HG03064 (cell line): ENCODE measurements around the gene NDRG4.

Experiments used
- ATAC-seq: cut with Tn5 transposase; IDR thresholded peaks from one replicate; pipeline ENCODE4 v1.9.1; 2021; ENCODE audit warnings: low read depth; ENCODE audit not compliant: unreplicated experiment

The NDRG4 gene

GRCh38 chr16:58499615-58500351 lies at the start of gene NDRG4:
Gene NDRG4, plus strand, starts transcription at chr16:58500143. Its CDS starts 106 bp downstream, at chr16:58500249.
- peak; percentile 63 for ATAC-seq

GRCh38 chr16:58450590-58450989 lies 49.4 kb upstream of the NDRG4 start:
- ATAC-seq = no peak

GRCh38 chr16:58451265-58451689 lies 48.7 kb upstream of the NDRG4 start:
- no peak for ATAC-seq

GRCh38 chr16:58451945-58452401 lies 48.0 kb upstream of the NDRG4 start:
- ATAC-seq = no peak

- no peak for ATAC-seq
These were observed 47.3 kb upstream of the NDRG4 start for GRCh38 chr16:58452640-58453039.

GRCh38 chr16:58454178-58454577 lies 45.8 kb upstream of the NDRG4 start:
- no peak for ATAC-seq

- ATAC-seq = no peak
These were observed 45.1 kb upstream of the NDRG4 start for GRCh38 chr16:58454856-58455255.

- ATAC-seq = no peak
These were observed 44.2 kb upstream of the NDRG4 start for GRCh38 chr16:58455750-58456149.

GRCh38 chr16:58456193-58456592 lies 43.8 kb upstream of the NDRG4 start:
- no peak for ATAC-seq

- ATAC-seq = no peak
These were observed 41.2 kb upstream of the NDRG4 start for GRCh38 chr16:58458606-58459343.

GRCh38 chr16:58459344-58460218 lies 40.4 kb upstream of the NDRG4 start:
- no peak for ATAC-seq

- no peak for ATAC-seq
These were observed 39.7 kb upstream of the NDRG4 start for GRCh38 chr16:58460219-58460610.

GRCh38 chr16:58461056-58461455 lies 38.9 kb upstream of the NDRG4 start:
- ATAC-seq = no peak

GRCh38 chr16:58461640-58462039 lies 38.3 kb upstream of the NDRG4 start:
- no peak for ATAC-seq

GRCh38 chr16:58462089-58462488 lies 37.9 kb upstream of the NDRG4 start:
- no peak for ATAC-seq

GRCh38 chr16:58462499-58462996 lies 37.4 kb upstream of the NDRG4 start:
- ATAC-seq = no peak

- ATAC-seq = no peak
These were observed 36.7 kb upstream of the NDRG4 start for GRCh38 chr16:58462997-58463941.

- ATAC-seq = no peak
These were observed 35.7 kb upstream of the NDRG4 start for GRCh38 chr16:58464047-58464915.
